GM21381 (cell line): ENCODE data around the gene MRGPRE.

Source experiments
- ATAC-seq: cut with Tn5 transposase; IDR thresholded peaks from one replicate; pipeline ENCODE4 v1.9.1; 2021; ENCODE audit warnings: mild to moderate bottlenecking, moderate library complexity; ENCODE audit not compliant: unreplicated experiment

MRGPRE gene

GRCh38 chr11:3198815-3199214 is 33.4 kb downstream of the MRGPRE start:
- no peak for ATAC-seq

DNA sequence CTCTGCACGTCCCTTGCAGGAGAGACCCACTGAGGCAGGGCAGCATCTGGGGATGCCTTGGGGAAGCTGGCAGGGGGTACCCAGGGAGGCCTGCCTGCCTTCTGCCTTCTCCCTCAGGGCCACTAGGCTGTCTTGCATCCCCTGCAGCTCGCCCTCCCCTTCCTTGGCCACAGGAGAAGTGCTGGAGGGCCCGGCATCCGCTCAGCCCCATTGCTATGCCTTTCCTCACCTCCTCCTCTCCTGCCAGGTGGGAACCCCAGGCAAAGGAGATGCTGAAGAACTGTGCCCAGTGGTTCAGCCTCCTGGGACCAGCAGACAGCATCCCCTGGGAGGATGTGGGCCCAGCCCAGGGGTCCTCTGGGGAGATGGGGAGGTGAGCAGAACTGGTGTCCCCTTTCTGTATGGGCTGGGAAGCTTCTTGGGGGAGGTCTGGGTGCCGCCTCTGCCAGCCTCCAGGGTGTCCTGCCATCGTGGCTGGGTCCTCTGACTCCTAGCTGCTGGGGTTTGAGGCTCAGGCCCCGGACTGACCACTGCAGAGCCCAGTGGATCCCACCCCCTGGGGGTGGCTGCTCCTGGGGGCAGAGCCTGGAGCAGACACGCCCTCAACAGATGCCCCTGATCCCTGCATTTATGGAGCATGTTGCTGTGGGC is 34.2 kb downstream of the MRGPRE start:
- no peak for ATAC-seq

DNA sequence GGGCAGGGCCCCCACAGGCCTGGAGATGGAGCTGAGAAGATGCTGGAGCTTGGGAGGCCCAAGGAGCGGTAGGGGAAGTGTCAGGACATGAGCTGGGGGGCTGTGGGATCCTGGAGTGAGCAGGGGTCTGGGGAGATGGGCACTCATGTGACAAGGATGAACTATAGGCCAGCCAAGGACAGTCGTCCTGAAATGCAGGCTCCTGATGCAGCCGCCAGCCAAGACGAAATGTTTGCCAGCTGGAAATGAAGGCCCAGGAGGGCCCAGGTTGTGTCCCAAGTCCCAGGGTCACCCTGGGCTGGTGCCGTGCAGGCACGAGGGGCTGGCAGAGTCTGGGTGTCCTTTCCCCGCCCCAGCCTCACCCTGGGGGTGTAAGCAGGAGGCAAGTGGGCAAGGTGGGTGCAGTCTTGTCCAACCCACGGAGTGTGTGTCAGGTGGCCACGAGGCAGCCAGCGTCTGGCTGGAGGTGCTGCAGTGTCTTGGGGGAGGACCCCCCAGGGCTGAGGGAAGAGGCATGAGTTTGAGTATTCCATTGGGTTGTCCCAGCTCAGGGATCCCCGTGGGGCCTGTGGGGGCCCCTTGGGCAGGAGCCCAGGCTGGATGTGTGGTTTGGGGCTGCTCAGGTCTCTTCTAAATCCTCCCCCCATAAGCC is 35.0 kb downstream of the MRGPRE start:
- ATAC-seq, result no peak

- no peak for ATAC-seq
These were observed 35.8 kb downstream of the MRGPRE start for GRCh38 chr11:3196161-3197043.

DNA sequence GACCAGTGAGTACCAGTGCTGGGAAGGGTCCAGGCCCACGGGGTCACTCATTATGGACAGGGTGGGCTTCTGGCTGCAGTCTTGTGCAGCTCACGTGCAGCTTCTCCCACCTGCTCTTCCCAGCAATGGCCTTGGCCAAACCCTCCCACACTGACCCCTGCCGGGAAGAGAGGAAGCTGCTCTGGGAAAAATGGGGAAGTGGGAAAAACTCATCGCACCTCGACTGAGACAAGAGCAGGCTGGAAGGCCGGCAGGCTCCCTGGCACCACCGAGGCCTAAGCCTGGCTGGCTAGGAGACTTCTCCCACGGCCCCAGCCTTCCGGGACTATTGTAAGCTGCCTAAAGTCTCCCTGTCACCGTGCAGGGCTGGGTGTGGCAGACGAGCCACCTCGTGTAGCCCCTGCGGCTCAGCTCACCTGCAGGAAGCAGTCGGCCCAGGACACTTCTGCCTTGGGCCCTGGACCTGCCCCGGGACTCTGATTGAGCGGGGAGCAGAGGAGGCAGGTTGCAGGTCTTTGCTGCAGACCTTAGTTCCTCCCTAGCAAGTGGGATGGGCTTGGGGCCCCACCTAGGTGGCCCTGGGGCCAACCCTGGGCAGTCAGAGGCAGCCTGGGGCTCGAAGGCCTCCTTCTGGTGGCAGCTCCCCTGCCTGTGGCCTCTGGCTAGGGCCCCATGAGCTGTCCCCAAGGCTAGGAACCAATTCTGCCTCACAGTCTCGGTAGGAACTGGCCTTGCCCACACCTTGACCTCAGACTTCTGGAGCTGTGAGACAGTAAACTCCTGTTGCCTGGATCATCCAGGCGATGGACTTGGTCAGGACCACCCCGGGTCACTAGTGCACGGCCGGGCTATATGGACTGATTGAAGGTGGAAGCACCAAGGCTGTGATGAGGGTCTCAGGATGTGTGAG is 36.7 kb downstream of the MRGPRE start:
- ATAC-seq, result no peak

- no peak for ATAC-seq
These were observed 38.0 kb downstream of the MRGPRE start for GRCh38 chr11:3194016-3194816.

GRCh38 chr11:3193373-3194015 is 38.7 kb downstream of the MRGPRE start:
- ATAC-seq, result no peak

- no peak for ATAC-seq
These were observed 39.5 kb downstream of the MRGPRE start for GRCh38 chr11:3192511-3193372.

DNA sequence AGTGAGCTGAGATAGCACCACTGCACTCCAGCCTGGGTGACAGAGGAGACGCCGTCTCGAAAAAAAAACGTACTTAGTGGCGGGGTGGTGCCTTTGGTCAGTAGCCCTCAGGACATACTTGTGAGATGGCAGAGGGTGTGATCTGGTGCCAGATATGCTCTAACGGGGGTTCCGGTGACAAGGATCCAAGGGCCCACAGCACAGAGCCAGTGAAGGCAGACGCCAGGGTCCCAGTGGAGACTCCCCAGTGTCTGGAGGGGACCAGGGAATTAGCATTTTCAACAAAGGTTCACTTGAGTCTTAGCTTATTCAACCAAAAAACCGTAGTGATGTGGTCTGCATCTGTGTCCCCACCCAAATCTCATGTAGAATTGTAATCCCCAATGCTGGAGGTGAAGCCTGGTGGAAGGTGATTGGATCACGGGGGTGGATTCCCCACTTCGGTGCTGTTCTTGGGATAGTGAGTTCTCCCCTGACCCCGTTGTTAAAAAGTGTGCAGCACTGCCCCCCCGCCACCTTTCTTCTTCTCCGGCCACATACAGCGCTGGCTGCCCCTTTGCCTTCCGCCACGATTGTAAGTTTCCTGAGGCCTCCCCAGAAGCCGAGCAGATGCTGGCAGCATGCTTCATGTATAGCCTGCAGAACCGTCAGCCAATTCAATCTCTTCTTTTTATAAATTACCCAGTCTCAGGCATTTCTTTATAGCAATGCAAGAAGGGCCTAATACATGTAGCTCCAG is 40.5 kb downstream of the MRGPRE start:
- no peak for ATAC-seq

DNA sequence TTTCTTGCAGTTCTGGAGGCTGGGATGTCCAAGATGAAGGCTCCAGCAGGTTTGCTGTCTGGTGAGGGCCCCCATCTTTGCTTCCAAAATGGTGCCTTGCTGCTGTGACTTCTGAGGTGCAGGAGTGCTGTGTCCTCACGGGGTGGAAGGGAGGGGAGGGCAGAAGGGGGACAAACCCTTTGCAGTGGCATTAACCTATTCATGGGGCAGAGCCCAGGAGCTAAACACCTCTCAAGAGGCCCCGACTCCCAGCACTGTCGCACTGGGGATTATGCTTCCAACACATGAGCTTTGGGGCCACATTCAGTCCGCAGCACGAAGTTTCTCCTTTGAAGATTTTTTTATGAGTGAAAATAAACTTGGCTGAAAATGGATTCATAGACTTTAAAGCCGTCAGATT is 41.6 kb downstream of the MRGPRE start:
- ATAC-seq, result no peak

DNA sequence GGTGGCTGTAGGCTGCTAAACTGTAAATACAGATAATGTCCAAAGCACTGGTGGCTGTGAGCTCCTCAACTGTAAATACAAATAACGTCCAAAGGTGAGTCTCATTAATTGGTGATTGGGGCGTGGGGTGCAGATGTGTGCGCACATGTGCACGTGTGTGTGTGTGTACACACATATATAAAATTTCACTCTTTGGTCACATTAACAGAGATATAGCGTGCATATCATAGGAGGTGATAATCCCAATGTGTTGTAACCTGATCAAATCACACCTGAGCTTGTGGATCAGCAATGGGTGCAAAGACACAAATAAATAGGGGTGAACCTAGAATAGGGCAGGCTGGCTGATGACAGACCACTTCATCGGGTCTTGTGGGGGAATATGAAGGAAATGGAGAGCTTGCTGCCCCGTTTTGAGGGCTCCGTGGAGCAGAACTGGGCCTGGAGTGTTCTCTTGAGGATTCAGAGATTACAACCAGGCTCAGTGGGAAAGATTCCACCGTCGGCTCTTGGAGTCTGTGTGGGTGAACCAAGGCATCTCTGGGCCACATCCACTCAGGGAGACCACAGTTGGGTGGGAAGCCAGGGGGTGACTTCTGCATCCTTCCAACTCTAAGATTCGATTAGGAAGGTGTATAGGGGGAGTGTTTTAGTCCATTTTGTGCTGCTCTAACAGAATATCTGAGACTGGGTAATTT is 42.2 kb downstream of the MRGPRE start:
- ATAC-seq, result no peak

DNA sequence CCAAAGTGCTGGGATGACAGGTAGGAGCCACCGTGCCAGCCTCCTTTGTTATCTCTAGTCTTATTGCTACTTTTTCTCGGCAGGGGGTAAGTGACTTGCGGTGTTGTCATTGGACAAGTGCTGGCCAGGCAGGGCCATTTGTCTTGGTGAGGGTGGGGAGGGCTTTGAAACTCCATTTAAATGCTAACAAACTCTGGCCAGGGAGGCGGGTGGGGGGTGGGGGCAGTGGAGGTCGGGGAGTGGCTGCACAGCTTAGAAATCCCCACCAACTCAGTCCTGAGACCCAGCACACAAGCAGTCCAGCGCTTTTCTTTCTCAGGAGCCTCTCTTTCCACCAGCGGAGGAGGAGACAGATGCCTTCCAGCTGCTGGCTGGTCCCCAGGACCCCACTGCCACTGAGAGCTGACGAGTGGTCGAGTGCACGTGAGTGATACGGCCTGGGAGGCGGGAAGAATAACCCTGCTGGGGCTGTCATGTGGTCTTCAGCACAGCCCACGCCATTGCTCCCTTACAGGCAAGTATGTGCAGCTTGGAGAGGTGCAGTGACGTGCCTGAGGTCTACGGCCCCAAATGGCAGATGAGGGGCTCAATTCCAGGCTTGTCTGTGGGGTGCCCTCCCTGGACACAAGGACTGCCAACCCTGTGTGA is 42.9 kb downstream of the MRGPRE start:
- no peak for ATAC-seq

DNA sequence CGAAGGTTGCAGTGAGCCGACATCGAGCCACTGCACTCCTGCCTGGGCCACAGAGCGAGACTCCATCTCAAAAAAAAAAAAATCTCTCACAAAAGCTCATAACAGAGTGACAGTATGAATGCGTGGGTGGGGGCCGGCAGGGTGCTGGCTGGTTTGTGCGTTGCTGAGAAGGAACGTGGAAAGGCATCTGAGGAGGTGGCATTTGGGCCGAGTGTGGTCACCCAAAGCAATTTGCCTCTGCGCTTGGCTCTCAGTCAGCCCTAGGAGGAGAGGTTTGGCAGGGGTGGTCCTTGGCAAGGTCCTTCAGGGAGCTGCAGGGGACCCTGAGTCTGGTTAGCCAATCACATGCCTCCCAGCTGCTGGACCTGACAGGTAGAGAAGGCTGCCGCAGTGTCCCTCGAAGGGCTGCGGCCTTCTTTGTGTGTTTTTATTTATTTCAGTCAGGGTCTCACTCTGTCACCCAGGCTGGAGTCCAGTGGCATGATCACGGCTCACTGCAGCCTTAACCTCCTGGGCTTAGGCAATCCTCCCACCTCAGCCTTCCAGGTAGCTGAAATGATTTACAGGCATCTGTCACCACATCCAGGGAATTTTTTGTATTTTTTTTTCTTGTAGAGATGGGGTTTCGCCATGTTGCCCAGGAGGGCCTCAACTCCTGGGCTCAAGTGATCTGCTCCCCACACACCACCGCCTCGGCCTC is 43.6 kb downstream of the MRGPRE start:
- ATAC-seq, result no peak

- no peak for ATAC-seq
These were observed 45.9 kb downstream of the MRGPRE start for GRCh38 chr11:3186166-3186953.

DNA sequence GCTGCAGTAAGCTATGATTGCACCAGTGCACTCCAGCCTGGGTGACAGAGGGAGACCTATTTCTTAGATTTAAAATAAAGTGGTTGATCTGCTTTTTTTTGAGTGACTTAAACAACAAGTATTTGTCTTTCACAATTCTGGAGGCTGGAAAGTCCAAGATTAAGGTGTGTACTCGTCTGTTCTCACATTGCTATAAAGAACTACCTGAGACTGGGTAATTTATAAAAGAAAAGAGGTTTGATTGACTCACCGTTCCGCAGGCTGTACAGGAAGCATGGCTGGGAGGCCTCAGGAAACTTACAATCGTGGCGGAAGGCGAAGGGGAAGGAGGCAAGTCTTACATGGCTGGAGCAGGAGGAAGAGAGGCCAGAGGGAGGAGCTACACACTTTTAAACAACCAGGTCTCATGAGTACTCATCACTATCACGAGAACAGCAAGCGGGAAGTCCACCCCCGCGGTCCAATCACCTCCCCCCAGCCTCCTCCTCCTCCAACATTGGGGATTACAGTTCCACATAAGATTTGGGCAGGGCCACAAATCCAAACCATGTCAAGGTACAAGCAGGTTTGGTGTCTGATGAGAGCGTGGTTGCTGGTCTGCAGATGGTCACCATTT is 47.4 kb downstream of the MRGPRE start:
- no peak for ATAC-seq
